Epithelial cell of esophagus (primary cell): ENCODE measurements around the gene ATAD3A.
"Not testable (repeated sequence)": the region's sequence is repeated elsewhere in the genome, so short reads cannot be mapped to it uniquely, and the experiment has no call there.

ENCODE experiments used
- DNase-seq: peaks from one replicate; pipeline ENCODE4 v3.0.0; 2010; ENCODE audit warnings: low read depth
- H3K4me3 ChIP-seq: 2 replicates; pipeline ENCODE4 v1.5.1; 2011; ENCODE audit warnings: mild to moderate bottlenecking, low read length, control low read depth
- CTCF ChIP-seq: IDR thresholded peaks from 2 replicates; pipeline ENCODE4 v1.5.1; 2011; ENCODE audit warnings: low read depth, mild to moderate bottlenecking, low read length, control low read depth, inconsistent platforms; ENCODE audit not compliant: insufficient read depth; ENCODE audit errors: missing control alignments

Gene ATAD3A

GRCh38 chr1:1511533-1512285 lies at the start of gene ATAD3A:
Gene ATAD3A, plus strand, starts transcription at chr1:1512162. Its CDS starts 107 bp downstream, at chr1:1512269.
- no peak for TF ChIP-seq CTCF
- DNase-seq = peak; percentile 99
- H3K4me3 ChIP-seq = peak within 1 kb of the TSS; percentile 83

DNA sequence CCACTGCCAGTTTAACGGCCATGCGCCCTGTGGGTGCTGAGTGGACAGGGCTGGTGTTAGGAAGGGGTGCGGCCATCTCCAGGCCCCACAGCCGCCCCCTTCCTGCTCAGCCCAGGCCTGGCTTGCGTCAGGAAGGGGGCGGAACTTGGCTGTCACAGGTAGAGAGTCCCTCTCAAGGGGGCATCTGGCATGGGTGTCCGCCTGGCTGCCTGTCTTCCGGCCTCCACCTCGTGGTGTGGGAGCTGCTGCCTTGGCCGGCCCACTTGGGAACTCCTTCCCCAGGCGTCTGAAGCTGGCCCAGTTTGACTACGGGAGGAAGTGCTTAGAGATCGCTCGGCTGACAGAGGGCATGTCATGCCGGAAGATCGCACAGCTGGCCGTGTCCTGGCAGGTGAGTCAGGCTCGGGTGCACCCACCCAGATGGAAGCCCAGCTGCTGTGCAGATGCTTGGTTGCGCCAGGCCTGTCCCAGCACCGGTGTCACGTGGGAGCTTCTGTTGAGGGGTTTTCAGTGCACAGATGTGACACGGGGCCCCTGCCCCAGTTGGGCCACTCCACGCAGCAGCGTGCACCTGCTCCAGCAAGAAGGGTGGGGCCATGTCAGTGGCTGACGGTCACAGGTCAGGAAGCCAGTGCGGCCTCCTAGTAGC lies 49.5 kb upstream of the ATAD3A start:
- no peak overlapping the region for H3K4me3 ChIP-seq
- peak; percentile 75 for DNase-seq

GRCh38 chr1:1463312-1463711 lies 48.6 kb upstream of the ATAD3A start:
- no peak for DNase-seq
- no peak overlapping the region for H3K4me3 ChIP-seq
- no peak for TF ChIP-seq CTCF

More for the DNA sequence above, 49.5 kb upstream of the ATAD3A start:
- TF ChIP-seq CTCF = no peak

- H3K4me3 ChIP-seq, DNase-seq: not testable (repeated sequence)
Measured at GRCh38 chr1:1468196-1468985, 43.6 kb upstream of the ATAD3A start.

- peak; percentile 46 for DNase-seq
- no peak for TF ChIP-seq CTCF
- peak overlapping the region; percentile 86 for H3K4me3 ChIP-seq
Measured at GRCh38 chr1:1470626-1471388, 41.2 kb upstream of the ATAD3A start.

- peak; percentile 96 for DNase-seq
- no peak for TF ChIP-seq CTCF
- H3K4me3 ChIP-seq = peak within 1 kb of the TSS; percentile 86
Measured at GRCh38 chr1:1471389-1472052, 40.4 kb upstream of the ATAD3A start, which contains the start of gene ATAD3B. Gene ATAD3B, plus strand, starts transcription at chr1:1471765. Its CDS starts 120 bp downstream, at chr1:1471885.

- H3K4me3 ChIP-seq = peak overlapping the region; percentile 86
- peak; percentile 15 for DNase-seq
Measured at GRCh38 chr1:1472053-1472876, 39.7 kb upstream of the ATAD3A start.

GRCh38 chr1:1476011-1476410 lies 36.0 kb upstream of the ATAD3A start:
- not testable (repeated sequence) for H3K4me3 ChIP-seq, DNase-seq
